ENCODE measurements around the gene PELI2.

The PELI2 gene

DNA sequence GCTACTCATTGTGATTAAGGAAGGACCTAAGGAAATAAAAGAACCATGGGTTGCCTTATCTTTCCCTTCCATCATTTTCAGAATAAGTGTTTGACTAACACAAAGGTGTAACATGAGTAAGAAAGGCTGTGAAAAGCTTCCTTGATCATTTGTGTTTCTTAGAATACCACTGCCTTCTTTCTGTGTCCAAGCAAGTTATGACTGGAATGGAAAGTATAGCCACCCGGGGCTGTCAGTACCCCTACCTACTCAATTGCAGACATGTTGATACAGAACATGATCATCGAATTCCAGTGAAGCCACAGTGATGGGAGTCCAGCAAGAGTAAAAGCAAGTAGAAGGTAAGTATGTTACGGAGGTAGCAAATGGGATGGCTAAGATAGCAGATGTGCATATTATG is 209.8 kb downstream of the PELI2 start:
- Histone ChIP-seq H3K9me3 (ENCODE audit: control insufficient read depth, insufficient read depth, low read length) (no peaks in the 10 kb centered on the region), H3K9ac (ENCODE audit: low read depth, low read length) (no peak overlapping the region), H3K27me3 (ENCODE audit: control insufficient read depth, insufficient read depth, low read length) (no peaks in the 10 kb centered on the region), H3K36me3 (ENCODE audit: control insufficient read depth, insufficient read depth, low read length) (no peaks in the 10 kb centered on the region), H3K4me1 (ENCODE audit: control insufficient read depth, insufficient read depth, low read length) (no peaks in the 10 kb centered on the region), H3K4me3 (ENCODE audit: low read depth, low read length) (no peak overlapping the region)

DNA sequence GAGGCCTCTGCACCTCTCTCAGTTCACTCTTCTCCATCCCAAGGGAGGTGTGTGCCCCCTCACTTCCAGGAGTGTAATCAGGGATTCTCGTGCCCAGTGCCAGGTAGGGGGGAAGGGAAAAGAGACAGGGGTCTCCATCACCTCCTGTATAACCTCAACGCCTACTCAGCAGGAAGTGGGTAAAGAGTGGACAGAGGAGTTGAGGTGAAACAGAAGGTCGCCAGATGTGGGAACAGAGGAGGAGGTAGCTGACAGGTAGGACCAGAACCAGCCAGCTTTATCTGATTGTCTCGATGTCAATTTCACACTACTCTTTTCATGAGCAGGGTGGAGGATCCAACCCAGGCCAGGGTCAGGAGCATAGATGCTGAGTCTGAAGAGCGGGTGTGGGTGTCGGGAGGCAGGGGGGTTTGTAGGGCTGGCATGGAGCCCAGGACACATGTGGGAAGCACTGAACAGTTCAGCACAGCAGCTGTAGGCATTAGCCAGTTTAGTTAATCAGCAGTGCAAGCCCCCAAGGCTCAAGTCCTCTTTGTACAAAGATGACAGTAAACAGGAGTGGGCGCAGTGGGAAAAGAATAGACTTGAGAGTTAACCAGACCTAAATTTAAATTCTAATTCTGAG is 213.5 kb downstream of the PELI2 start:
- H3K9ac ChIP-seq (ENCODE audit: low read depth, low read length), result no peak overlapping the region
- no peaks in the 10 kb centered on the region for H3K9me3 ChIP-seq (ENCODE audit: control insufficient read depth, insufficient read depth, low read length)
- H3K4me1 ChIP-seq (ENCODE audit: control insufficient read depth, insufficient read depth, low read length), result no peaks in the 10 kb centered on the region
- no peaks in the 10 kb centered on the region for H3K36me3 ChIP-seq (ENCODE audit: control insufficient read depth, insufficient read depth, low read length)
- H3K4me3 ChIP-seq (ENCODE audit: low read depth, low read length), result no peak overlapping the region
- H3K27me3 ChIP-seq (ENCODE audit: control insufficient read depth, insufficient read depth, low read length), result no peaks in the 10 kb centered on the region

DNA sequence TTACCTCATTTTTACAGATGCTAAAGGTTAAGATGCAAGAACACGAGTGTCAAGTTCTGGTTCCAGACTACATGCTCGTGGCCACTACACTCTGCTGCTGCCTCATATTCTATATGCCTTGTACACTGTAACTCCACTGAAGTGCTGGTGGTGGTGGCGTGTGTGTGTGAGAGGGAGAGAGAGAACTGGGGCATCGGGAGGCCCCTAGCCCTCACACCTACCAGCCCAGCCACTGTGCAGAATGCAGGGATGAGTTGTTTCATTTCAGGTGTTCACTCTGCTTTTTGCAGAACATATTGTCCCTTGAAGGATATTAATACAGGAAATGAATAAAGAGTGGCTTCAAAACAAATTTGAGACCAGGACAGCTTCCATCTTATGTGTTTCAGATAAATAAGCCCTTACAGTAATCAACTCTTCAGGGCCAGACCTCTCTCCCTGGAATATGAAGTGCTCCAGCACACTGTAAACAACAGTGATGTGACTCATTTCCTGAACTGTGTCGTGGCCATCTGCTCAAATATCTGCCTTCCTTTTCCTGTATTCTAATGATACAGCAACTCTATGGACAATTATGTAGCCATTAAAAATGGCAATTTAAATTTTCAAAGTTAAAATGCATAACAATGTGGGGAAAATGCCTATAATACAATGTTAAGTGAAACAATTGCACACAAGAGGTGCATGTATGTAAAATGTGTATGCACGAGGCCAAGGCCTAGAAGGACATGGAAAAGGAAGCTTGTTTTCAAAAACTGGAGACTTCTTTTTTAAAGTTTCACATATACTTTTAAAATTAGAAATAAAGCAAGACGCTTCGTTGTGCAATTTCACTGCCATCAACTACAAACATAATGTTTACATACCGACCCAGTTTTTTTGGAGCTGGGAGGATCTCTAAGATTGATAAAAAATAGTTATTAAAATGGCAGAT is 215.4 kb downstream of the PELI2 start:
- H3K27me3 ChIP-seq (ENCODE audit: control insufficient read depth, insufficient read depth, low read length), result no peaks in the 10 kb centered on the region
- no peak overlapping the region for H3K9ac ChIP-seq (ENCODE audit: low read depth, low read length)
- H3K36me3 ChIP-seq (ENCODE audit: control insufficient read depth, insufficient read depth, low read length), result no peaks in the 10 kb centered on the region
- H3K4me1 ChIP-seq (ENCODE audit: control insufficient read depth, insufficient read depth, low read length), result no peaks in the 10 kb centered on the region
- no peaks in the 10 kb centered on the region for H3K9me3 ChIP-seq (ENCODE audit: control insufficient read depth, insufficient read depth, low read length)
- no peak overlapping the region for H3K4me3 ChIP-seq (ENCODE audit: low read depth, low read length)

DNA sequence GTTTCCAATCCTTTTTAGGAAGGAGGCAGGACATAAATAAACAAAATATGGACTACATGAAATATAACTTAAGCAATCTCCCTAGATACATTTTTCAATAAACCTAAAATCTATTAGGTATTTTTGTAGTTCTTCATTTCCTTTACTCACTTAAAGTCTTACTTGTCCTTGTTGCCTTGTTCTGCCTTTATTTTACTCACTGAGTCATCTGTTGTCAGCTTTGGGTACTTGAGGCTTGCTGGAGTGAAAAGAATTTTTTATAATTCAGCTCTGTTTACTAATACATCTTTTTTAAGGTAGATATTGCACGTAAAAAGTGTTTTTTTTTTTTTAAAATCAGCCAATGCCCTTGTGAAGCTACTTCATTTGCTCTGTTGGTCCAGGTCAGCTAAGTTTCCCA is 216.2 kb downstream of the PELI2 start:
- Histone ChIP-seq H3K9me3 (ENCODE audit: control insufficient read depth, insufficient read depth, low read length) (no peaks in the 10 kb centered on the region), H3K36me3 (ENCODE audit: control insufficient read depth, insufficient read depth, low read length) (no peaks in the 10 kb centered on the region), H3K9ac (ENCODE audit: low read depth, low read length) (no peak overlapping the region), H3K4me1 (ENCODE audit: control insufficient read depth, insufficient read depth, low read length) (no peaks in the 10 kb centered on the region), H3K4me3 (ENCODE audit: low read depth, low read length) (no peak overlapping the region), H3K27me3 (ENCODE audit: control insufficient read depth, insufficient read depth, low read length) (no peaks in the 10 kb centered on the region)

DNA sequence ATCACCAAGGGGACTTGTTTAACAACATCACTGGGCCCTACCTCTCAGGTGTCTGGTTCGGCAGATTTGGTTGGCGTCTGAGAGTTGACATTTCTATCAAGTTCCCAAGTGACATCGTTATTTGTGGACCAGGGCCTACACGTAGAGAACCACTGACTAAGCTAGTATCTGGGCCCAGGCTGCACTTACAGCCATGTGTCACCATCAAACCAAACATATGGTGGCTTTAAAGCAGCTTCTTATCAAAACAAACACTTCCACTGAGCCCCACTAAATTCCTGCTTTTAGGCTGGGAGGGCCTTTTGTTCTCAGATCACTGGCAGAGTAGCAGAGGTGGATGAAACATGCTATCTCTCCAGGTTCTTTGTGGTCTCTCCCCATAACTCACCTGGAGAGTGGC is 220.5 kb downstream of the PELI2 start:
- H3K4me1 ChIP-seq (ENCODE audit: control insufficient read depth, insufficient read depth, low read length), result no peaks in the 10 kb centered on the region
- no peaks in the 10 kb centered on the region for H3K36me3 ChIP-seq (ENCODE audit: control insufficient read depth, insufficient read depth, low read length)
- H3K27me3 ChIP-seq (ENCODE audit: control insufficient read depth, insufficient read depth, low read length), result no peaks in the 10 kb centered on the region
- H3K9ac ChIP-seq (ENCODE audit: low read depth, low read length), result no peak overlapping the region
- H3K4me3 ChIP-seq (ENCODE audit: low read depth, low read length), result no peak overlapping the region
- no peaks in the 10 kb centered on the region for H3K9me3 ChIP-seq (ENCODE audit: control insufficient read depth, insufficient read depth, low read length)

DNA sequence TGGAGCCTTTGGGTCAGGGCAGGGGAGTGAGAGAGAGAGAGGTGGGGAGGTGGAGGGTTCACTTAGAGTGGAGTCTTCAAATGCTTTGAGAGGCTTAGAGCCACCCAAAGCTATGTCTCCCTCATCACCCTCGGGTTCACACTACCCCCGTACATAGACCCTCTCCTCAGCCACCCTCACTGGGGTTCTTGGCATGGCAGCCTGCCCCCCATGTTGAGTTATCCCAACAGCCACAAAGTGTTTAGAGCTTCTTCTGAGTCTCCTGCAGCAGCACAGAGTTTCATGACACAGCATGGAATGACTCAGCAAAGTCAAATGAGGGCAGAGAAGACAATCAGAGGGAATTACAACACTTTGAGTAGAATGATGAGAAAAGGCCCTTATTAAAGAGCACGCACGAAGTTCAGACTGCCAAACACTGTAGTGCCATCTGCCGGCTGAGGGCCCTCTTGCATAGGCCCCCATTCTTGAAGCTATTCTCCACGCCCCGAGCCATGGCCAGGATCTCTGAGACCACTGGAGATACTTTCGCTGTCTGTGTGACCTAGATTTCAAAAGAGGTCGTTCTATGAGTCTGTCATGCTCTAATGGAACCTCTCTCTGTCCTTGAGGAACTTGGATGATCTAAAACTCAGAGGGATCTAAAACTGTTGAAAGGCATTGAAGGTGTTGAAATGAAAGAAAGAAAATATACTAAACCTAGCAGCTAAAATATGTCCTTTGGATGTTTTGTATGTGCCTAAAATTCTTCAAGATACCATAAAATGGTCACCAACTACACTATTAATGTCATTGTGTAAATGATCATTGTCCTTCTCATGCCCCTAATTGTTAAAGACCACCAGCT is 221.9 kb downstream of the PELI2 start:
- H3K9me3 ChIP-seq (ENCODE audit: control insufficient read depth, insufficient read depth, low read length), result no peaks in the 10 kb centered on the region
- H3K36me3 ChIP-seq (ENCODE audit: control insufficient read depth, insufficient read depth, low read length), result no peaks in the 10 kb centered on the region
- no peaks in the 10 kb centered on the region for H3K4me1 ChIP-seq (ENCODE audit: control insufficient read depth, insufficient read depth, low read length)
- no peak overlapping the region for H3K9ac ChIP-seq (ENCODE audit: low read depth, low read length)
- no peaks in the 10 kb centered on the region for H3K27me3 ChIP-seq (ENCODE audit: control insufficient read depth, insufficient read depth, low read length)
- H3K4me3 ChIP-seq (ENCODE audit: low read depth, low read length), result no peak overlapping the region

DNA sequence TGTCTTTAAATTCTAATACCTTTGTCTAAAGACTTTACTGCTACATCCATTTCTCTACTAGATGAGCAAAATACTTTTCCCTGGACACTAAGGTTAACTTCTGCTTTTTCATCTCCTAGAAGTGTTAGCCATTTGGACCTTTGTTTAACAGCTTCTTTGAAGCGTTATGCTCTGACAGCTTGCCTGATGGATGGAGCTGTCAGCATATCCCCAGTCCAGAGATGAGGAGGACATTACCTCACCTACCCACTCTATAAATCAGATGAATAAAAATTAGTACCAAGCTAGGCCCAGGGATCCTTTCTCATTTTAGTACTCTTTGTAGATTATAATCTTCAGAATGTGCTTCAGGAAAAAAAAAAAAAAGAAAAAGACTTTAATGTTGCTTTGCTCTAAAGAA is 222.7 kb downstream of the PELI2 start:
- Histone ChIP-seq H3K4me3 (ENCODE audit: low read depth, low read length) (no peak overlapping the region), H3K36me3 (ENCODE audit: control insufficient read depth, insufficient read depth, low read length) (no peaks in the 10 kb centered on the region), H3K9ac (ENCODE audit: low read depth, low read length) (no peak overlapping the region), H3K4me1 (ENCODE audit: control insufficient read depth, insufficient read depth, low read length) (no peaks in the 10 kb centered on the region), H3K27me3 (ENCODE audit: control insufficient read depth, insufficient read depth, low read length) (no peaks in the 10 kb centered on the region), H3K9me3 (ENCODE audit: control insufficient read depth, insufficient read depth, low read length) (no peaks in the 10 kb centered on the region)

DNA sequence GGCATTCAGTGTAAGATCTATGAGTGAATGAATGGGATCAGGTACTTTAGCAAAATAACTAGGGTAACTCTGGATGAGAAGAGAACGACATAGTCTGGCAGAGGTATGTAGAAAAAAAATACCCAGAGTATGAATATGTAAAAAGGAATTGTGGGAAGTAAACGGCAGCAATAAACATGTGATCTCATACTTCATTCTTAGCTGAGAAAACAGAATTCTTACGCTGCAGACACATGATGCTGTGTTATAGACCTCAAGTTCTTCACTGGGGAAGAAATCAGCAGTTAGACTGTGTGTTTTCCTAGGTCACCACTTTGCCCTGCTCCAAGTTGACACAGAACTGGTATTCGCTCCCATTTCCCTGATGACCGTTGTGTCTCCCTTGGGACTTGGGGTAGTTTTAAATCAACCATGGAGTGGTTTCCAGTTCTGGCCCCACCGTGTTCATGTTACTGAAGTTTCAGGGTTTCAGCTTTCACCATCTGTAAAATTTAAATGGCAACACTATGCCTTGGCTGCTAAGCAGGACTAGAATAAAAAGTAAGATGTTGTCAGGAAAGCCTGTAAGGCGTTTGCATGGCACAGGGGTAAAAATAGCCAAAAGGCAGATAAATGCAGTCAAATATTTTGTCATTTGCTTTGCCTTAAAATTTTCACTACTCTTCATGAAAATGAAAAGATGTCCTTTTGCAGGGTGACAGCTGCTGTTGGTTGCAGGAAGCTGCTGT is 223.7 kb downstream of the PELI2 start:
- Histone ChIP-seq H3K9ac (ENCODE audit: low read depth, low read length) (no peak overlapping the region), H3K36me3 (ENCODE audit: control insufficient read depth, insufficient read depth, low read length) (no peaks in the 10 kb centered on the region)

DNA sequence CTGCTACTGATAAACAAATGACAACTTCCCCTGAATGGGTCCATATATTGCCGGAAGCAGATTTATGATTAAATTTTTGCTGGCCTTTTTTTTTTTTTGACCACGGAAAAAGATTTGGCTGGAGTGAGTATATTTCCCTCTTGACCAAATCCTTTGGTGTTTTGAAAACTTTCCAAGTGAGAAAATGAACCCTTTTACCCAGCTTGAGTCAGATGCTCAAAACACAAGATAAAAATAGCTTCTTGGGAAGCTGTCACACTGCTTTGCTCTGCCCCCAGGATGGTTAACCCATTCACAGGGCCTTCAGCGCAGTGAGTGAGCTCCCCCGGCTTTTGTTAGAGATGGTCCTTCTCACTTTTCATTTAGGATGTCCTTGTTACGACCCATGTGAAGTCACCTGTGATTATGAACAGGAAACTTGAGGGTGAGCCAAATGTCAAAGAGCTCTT is 224.3 kb downstream of the PELI2 start:
- Histone ChIP-seq H3K9me3 (ENCODE audit: control insufficient read depth, insufficient read depth, low read length) (no peaks in the 10 kb centered on the region), H3K9ac (ENCODE audit: low read depth, low read length) (no peak overlapping the region), H3K4me3 (ENCODE audit: low read depth, low read length) (no peak overlapping the region), H3K36me3 (ENCODE audit: control insufficient read depth, insufficient read depth, low read length) (no peaks in the 10 kb centered on the region), H3K27me3 (ENCODE audit: control insufficient read depth, insufficient read depth, low read length) (no peaks in the 10 kb centered on the region), H3K4me1 (ENCODE audit: control insufficient read depth, insufficient read depth, low read length) (no peaks in the 10 kb centered on the region)

More for the DNA sequence above, 223.7 kb downstream of the PELI2 start:
- H3K4me3 ChIP-seq (ENCODE audit: low read depth, low read length), result no peak overlapping the region
- H3K9me3 ChIP-seq (ENCODE audit: control insufficient read depth, insufficient read depth, low read length), result no peaks in the 10 kb centered on the region
- H3K4me1 ChIP-seq (ENCODE audit: control insufficient read depth, insufficient read depth, low read length), result no peaks in the 10 kb centered on the region
- H3K27me3 ChIP-seq (ENCODE audit: control insufficient read depth, insufficient read depth, low read length), result no peaks in the 10 kb centered on the region

DNA sequence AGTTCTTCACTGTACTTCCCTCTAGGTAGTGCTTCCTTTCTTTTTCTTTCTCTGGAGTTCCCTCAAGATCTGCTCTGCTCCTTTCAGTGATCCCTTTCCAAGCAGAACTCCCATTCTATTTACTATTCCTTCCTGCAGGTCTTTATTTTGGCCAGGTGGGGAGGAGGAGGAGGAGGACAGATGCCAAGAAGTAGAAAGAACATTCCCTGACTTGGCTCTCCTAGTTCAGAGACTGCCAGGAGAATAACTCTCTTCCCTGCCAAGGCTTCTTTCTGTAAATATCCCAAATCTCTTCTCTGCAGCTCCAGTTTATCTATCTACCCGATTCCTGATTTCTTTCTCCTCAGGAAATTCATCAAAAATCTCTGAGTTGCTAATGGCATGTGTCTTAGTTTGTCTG is 231.7 kb downstream of the PELI2 start:
- Histone ChIP-seq H3K9me3 (ENCODE audit: control insufficient read depth, insufficient read depth, low read length) (no peaks in the 10 kb centered on the region), H3K4me3 (ENCODE audit: low read depth, low read length) (no peak overlapping the region), H3K9ac (ENCODE audit: low read depth, low read length) (no peak overlapping the region), H3K27me3 (ENCODE audit: control insufficient read depth, insufficient read depth, low read length) (no peaks in the 10 kb centered on the region), H3K36me3 (ENCODE audit: control insufficient read depth, insufficient read depth, low read length) (no peaks in the 10 kb centered on the region), H3K4me1 (ENCODE audit: control insufficient read depth, insufficient read depth, low read length) (no peaks in the 10 kb centered on the region)

All from iPS-15b (cell line).